ENCODE measurements around the gene RCE1. TPM values are rescaled to one million over a fixed set of nuclear protein-coding genes. Genes with fewer than 3 reads are reported as not detected.

RCE1 gene
- total RNA-seq, 1 donor, result 10.7 TPM

DNA sequence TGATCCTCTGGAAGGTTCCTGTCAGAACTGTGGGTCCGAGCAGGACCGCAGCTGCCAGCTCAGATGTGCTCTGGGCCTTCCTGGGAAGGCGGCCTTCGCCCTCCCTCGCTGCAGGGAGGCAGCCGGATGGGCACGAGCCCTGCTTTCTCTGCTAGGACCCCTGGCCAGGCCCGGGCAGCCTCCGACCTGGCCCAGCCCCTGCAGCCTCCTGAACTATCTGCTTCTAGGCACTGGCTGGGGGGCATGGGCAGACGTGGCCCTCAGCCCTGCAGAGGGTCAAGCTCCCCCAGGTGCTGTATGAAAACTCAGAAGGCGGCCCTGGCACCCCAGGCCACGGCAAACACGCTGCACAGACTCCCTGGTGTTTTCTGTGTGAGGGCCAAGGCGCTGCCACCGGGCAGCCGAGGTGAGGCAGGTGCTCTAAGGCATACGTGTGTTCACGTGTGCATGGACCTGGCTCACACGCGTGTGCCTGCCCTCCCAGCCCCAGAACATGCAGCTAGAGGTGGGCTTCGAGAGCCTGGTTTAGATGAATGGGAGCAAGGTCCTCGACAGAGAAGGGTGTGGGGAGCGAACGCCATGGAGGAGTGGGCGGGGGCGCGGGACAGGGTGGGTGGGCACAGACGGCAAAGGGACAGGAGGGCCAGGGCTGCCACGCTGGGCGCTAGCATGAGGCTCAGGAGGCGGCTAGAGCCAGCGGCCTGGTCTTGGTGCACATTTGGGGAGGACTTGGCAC is 18.0 kb downstream of the RCE1 start:
- H3K4me3 ChIP-seq (ENCODE audit: low read depth, low read length), result no peak overlapping the region
- TF ChIP-seq, protein P1, sequence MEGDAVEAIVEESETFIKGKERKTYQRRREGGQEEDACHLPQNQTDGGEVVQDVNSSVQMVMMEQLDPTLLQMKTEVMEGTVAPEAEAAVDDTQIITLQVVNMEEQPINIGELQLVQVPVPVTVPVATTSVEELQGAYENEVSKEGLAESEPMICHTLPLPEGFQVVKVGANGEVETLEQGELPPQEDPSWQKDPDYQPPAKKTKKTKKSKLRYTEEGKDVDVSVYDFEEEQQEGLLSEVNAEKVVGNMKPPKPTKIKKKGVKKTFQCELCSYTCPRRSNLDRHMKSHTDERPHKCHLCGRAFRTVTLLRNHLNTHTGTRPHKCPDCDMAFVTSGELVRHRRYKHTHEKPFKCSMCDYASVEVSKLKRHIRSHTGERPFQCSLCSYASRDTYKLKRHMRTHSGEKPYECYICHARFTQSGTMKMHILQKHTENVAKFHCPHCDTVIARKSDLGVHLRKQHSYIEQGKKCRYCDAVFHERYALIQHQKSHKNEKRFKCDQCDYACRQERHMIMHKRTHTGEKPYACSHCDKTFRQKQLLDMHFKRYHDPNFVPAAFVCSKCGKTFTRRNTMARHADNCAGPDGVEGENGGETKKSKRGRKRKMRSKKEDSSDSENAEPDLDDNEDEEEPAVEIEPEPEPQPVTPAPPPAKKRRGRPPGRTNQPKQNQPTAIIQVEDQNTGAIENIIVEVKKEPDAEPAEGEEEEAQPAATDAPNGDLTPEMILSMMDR (IDR thresholded peaks at IDR 0.05; ENCODE audit: insufficient read depth, low read length), result no peak
- DNase-seq (ENCODE audit: low read depth), result no peak

DNA sequence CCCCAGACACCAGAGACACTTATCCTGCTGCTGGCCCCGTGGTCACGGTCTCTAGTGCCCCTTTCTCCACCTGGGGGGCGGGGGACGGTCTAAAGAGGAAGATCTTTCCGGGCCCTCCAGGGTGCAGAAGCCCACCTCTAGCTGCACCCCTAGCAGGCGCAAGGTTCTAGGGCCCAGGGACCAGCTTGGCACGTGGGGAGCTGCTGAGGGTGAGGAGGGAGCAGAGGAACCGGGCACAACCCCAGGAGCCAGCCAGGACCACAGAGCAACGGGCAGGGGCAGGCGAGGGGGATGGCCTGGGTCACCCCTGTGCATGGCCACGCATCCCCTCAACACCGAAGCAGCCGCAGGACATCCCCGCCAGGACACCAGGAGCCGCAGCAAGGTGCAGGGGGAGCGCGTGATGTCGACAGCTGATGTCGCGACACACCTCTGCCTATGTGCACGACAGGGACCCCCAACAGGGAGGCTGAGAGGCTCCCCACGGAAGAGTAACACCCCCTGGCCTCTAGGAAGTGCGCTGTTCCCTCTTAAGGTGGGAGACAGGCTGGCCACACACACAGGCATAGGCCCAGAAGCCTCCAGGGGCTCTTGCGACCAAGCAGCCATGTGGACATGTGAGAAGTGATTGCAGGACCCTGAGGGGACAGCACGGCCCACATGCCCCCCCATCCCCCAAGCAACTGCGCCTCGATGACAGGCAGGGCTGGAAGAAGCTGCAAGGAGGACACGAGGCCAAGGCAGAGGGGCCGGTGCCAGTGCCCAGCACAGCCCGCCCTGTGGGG is 18.7 kb downstream of the RCE1 start:
- no peak for DNase-seq (ENCODE audit: low read depth)
- TF ChIP-seq, protein P1 (IDR thresholded peaks at IDR 0.05; ENCODE audit: insufficient read depth, low read length), result no peak
- no peak overlapping the region for H3K4me3 ChIP-seq (ENCODE audit: low read depth, low read length)

DNA sequence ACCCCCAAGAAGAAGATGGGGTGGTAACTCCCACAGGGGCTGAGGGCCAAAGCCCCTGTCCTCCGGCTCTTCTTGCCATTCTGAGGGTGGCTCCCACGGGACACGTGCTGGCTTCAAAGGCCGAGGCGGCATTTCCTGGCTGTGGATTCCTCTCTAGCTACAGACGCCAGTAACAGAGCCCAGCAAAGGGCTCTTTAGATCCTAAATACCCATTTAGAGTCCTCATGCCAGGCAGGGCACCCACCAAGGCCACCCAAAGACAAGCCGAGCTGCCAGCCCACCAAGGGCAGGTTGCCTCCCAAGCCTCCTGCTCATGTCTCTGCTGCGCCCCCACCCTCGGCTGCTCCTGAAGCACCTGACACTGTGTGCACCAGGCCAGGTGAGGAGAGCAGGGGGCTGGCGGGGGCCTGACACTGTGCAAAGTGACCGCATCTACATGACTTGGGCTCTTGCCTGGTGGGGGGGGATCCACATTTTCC is 19.4 kb downstream of the RCE1 start:
- no peak overlapping the region for H3K4me3 ChIP-seq (ENCODE audit: low read depth, low read length)
- TF ChIP-seq, protein P1 (IDR thresholded peaks at IDR 0.05; ENCODE audit: insufficient read depth, low read length), result no peak
- DNase-seq (ENCODE audit: low read depth), result no peak

DNA sequence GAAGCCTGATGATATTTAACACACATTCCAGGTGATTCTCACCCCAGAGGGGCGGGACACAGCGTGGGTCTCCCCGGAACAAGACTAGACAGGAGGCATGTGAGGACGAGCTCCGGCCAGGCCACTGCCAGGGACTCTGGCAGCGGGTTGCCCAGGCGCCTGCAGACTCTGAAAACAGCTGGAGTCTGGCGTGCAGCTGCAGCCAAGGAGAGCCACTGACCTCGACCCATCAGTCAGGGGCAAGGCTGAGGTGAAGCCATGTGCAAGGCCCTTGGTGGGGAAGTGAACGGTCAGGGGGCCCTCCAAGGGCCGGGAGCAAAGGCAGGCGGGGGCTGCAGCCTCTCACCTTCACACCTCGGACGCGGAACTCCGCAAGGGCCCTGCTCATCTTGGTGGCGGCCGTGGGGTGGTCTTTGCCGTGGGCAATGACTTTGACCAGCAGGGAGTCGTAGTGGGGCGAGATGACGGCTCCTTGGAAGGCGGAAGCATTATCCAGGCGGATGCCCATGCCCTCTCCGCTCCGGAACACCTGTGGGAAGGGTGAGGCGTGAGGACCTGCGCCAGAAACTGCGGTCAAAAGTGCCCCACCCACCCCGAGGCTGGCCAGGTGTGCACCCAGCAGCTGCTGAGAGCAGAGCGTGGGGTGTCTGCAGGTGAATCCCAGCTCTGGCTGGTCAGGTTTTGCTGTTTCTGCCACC is 20.3 kb downstream of the RCE1 start:
- TF ChIP-seq, protein P1 (IDR thresholded peaks at IDR 0.05; ENCODE audit: insufficient read depth, low read length), result no peak
- DNase-seq (ENCODE audit: low read depth), result no peak
- H3K4me3 ChIP-seq (ENCODE audit: low read depth, low read length), result no peak overlapping the region

DNA sequence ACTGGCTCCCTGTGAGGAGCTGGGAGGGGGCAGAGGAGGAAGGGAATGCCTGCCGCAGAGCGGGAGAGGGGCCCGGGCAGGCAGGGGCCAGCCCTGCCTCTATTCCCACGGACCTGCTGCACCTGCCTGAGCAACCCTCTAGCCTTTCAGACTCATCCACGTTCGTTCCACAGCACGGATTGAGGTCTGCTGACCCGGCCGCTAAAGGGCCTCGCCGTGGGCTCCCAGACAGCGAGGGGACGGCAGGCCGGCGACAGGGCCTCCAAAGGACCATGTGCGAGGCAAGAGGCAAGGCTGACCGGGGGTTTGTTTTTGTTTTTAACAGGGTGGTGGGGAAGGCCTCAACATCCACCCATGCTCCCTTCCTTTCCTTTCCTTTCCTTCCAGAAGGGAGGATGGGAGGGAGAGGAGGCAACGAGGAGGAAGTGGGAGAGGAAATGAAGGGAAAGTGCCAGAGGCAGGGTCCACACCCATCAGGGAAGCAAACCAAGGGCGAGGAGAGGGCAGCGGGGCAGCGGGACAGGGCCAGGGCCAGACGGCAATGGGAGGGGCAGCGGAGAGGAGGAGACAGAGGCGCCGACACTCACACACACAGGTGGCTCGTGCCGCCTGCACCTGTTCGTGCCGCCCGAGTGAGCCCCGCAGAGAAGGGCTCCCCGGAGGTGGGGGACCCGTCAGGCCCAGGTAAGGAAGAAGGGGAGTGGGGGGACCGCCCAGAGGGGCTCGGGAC is 21.1 kb downstream of the RCE1 start:
- H3K4me3 ChIP-seq (ENCODE audit: low read depth, low read length), result no peak overlapping the region
- no peak for DNase-seq (ENCODE audit: low read depth)
- TF ChIP-seq, protein P1 (IDR thresholded peaks at IDR 0.05; ENCODE audit: insufficient read depth, low read length), result no peak
